WERI-Rb-1 (cell line): ENCODE measurements around the gene NSUN2.

Experiments used
- DNase-seq: peaks from one replicate; pipeline ENCODE4 v3.0.0-alpha.2; 2020
- H3K27ac ChIP-seq: fragments of 250-450 bp; sonication (Bioruptor Pico); 2 replicates; pipeline ENCODE4 v1.5.1; 2020; ENCODE audit warnings: mild to moderate bottlenecking, moderate library complexity
- H3K27me3 ChIP-seq: fragments of 250-450 bp; sonication (Bioruptor Pico); 2 replicates; pipeline ENCODE4 v1.5.1; 2021; ENCODE audit warnings: mild to moderate bottlenecking, low read depth, moderate library complexity; ENCODE audit not compliant: insufficient read depth, severe bottlenecking
- H3K36me3 ChIP-seq: fragments of 250-450 bp; sonication (Bioruptor Pico); 2 replicates; pipeline ENCODE4 v1.5.1; 2020; ENCODE audit warnings: mild to moderate bottlenecking, moderate library complexity
- H3K4me3 ChIP-seq: 2 replicates; pipeline ENCODE4 v1.5.1; 2011; ENCODE audit warnings: low read depth, mild to moderate bottlenecking, control low read depth, low read length
- H3K9me3 ChIP-seq: fragments of 250-450 bp; sonication (Bioruptor Pico); 2 replicates; pipeline ENCODE4 v1.5.1; 2021; ENCODE audit warnings: mild to moderate bottlenecking, moderate library complexity; ENCODE audit not compliant: severe bottlenecking
- TF ChIP-seq, protein P1 (sequence below): IDR thresholded peaks from 2 replicates; pipeline ENCODE4 v1.5.1; 2011; ENCODE audit warnings: low read depth, mild to moderate bottlenecking, control low read depth, inconsistent platforms, low read length

Gene NSUN2

DNA sequence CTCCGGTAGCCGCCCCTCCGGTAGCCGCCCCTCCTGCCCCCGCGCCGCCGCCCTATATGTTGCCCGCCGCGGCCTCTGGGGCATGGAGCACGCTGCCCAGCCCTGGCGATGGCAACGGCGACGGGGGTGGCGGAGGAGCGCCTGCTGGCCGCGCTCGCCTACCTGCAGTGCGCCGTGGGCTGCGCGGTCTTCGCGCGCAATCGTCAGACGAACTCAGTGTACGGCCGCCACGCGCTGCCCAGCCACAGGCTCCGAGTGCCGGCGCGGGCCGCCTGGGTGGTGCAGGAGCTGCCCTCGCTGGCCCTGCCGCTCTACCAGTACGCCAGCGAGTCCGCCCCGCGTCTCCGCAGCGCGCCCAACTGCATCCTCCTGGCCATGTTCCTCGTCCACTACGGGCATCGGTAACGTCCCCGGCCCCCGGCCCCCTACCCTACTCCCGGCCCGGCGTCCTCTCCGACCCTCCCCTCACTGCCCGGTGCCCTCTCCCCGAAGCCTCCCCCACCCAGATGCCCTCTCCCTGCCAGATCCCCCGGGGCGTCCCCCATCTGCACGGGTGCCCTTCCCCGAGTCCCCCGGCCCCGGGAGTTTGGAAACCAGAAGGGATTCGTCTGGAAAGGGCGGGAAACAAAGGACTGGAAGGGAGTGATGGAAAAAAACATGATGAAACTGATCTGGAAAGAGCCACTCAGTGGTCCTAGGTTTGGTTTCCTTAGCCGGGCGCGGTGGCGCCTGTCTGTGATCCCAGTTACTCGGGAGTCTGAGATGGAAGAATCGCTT lies 813 bp upstream of the NSUN2 start:
- Histone ChIP-seq H3K27me3 (no peaks in the 10 kb centered on the region), H3K27ac (peak overlapping the region; percentile 100), H3K9me3 (no peaks in the 10 kb centered on the region), H3K36me3 (peaks cover 36% of the 10 kb centered on the region), H3K4me3 (peak overlapping the region; percentile 93)
- TF ChIP-seq, protein P1, sequence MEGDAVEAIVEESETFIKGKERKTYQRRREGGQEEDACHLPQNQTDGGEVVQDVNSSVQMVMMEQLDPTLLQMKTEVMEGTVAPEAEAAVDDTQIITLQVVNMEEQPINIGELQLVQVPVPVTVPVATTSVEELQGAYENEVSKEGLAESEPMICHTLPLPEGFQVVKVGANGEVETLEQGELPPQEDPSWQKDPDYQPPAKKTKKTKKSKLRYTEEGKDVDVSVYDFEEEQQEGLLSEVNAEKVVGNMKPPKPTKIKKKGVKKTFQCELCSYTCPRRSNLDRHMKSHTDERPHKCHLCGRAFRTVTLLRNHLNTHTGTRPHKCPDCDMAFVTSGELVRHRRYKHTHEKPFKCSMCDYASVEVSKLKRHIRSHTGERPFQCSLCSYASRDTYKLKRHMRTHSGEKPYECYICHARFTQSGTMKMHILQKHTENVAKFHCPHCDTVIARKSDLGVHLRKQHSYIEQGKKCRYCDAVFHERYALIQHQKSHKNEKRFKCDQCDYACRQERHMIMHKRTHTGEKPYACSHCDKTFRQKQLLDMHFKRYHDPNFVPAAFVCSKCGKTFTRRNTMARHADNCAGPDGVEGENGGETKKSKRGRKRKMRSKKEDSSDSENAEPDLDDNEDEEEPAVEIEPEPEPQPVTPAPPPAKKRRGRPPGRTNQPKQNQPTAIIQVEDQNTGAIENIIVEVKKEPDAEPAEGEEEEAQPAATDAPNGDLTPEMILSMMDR = no peak
- peak; percentile 52 for DNase-seq

DNA sequence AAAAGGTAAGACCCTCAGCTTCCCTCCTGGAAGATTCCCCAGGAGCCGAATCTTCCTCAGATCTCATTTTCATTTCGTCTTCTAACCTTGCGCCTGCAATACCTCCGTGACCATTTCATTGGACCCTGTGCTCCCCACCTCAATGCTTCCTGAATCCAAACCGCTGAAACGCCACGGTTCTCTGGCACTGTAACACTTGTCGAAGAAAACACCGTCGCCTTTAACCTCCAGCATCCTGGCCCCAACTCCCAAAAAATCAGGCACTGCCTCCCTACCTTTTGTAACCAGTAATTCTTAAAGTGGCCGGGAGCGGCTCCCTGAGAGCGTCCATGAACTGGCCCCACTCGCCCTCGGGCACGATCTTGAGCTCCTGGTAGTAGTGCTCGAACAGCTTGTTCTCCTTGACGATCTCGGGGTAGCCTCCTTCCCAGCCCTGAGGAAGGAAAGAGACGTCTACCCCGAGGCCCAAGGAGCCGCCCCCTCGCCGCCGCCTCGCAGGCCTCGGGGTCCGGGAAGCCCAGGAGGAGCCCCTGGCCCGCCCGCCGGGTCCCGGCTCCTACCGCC lies 438 bp downstream of the NSUN2 start:
- DNase-seq = peak; percentile 43
- TF ChIP-seq, protein P1 = no peak

DNA sequence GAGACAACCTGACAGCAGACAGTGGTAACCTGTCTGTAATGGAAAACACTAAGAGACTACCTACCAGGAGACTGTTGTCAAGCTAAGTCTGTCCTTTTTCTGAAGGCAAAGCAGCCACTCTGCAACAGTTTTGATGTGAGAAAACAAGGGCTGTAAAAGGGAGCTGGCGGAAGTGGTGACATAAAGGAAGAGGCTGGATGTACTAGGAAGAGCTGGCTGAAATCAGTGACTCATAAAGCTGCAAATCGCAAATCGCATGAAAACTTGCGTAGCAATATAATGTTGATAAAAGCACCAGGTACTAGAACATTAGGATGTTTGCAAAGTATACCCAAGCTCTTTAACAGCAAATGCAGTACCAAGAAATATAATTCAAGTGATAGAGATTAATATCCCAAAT lies 1.4 kb downstream of the NSUN2 start:
- no peak for DNase-seq
- Histone ChIP-seq H3K27ac (no peak overlapping the region), H3K9me3 (no peaks in the 10 kb centered on the region), H3K4me3 (no peak overlapping the region), H3K36me3 (peaks cover 57% of the 10 kb centered on the region), H3K27me3 (no peaks in the 10 kb centered on the region)
- TF ChIP-seq, protein P1 = no peak

More for the DNA sequence above, 438 bp downstream of the NSUN2 start:
- Histone ChIP-seq H3K36me3 (peaks cover 48% of the 10 kb centered on the region), H3K27me3 (no peaks in the 10 kb centered on the region), H3K4me3 (peak overlapping the region; percentile 93), H3K27ac (peak overlapping the region; percentile 100), H3K9me3 (no peaks in the 10 kb centered on the region)

DNA sequence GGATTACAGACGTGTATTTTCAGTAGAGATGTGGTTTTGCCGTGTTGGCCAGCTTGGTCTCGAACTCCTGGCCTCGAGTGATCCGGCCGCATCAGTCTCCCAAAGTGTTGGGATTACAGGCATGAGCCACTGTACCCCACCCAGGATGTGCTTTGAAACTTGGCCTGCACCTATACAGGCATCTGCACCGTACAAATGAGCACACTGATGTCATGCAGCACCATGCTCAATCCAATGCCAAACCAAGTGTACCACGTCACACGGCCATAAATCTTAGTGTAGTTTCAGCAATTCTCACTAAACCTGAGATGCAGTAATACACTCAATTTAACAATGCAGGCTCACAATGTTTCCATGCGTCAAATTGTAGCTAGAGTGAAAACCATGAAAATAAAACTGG lies 6.3 kb downstream of the NSUN2 start:
- no peak overlapping the region for H3K4me3 ChIP-seq
- peaks cover 93% of the 10 kb centered on the region for H3K36me3 ChIP-seq
- no peak overlapping the region for H3K27ac ChIP-seq
- no peaks in the 10 kb centered on the region for H3K9me3 ChIP-seq
- TF ChIP-seq, protein P1 = no peak
- no peak for DNase-seq
- no peaks in the 10 kb centered on the region for H3K27me3 ChIP-seq

DNA sequence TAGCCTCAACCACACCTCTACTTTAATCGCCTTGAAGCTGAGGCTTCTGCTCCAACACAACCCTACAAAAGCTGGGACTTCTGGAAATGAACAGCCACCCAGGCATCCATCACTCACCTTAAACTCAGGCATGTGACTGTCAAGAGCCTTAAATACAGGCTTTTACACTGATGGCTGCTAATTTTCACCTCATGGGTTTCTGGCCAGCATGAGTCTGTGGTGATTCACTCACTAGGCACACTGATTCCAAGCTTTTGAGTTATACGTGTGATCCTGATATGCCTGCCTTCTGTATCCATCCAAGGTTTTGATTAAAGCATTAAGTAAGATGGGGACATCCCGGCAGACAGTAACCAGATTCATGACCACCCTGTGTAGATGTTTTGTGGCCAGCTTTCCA lies 8.9 kb downstream of the NSUN2 start:
- no peaks in the 10 kb centered on the region for H3K27me3 ChIP-seq
- H3K4me3 ChIP-seq = no peak overlapping the region
- TF ChIP-seq, protein P1 = no peak
- H3K27ac ChIP-seq = no peak overlapping the region
- H3K36me3 ChIP-seq = peaks cover 93% of the 10 kb centered on the region
- DNase-seq = no peak
- H3K9me3 ChIP-seq = no peaks in the 10 kb centered on the region
